Activated CD4-positive, alpha-beta T cell treated with anti-CD3 and anti-CD28 coated beads, Interleukin-2, amount 50 U/mL, for 16 hours (primary cell): ENCODE results near the gene FAM200B.

Experiments
- DNase-seq: peaks from one replicate; pipeline ENCODE4 v3.0.0-alpha.2; 2020

Gene FAM200B

DNA sequence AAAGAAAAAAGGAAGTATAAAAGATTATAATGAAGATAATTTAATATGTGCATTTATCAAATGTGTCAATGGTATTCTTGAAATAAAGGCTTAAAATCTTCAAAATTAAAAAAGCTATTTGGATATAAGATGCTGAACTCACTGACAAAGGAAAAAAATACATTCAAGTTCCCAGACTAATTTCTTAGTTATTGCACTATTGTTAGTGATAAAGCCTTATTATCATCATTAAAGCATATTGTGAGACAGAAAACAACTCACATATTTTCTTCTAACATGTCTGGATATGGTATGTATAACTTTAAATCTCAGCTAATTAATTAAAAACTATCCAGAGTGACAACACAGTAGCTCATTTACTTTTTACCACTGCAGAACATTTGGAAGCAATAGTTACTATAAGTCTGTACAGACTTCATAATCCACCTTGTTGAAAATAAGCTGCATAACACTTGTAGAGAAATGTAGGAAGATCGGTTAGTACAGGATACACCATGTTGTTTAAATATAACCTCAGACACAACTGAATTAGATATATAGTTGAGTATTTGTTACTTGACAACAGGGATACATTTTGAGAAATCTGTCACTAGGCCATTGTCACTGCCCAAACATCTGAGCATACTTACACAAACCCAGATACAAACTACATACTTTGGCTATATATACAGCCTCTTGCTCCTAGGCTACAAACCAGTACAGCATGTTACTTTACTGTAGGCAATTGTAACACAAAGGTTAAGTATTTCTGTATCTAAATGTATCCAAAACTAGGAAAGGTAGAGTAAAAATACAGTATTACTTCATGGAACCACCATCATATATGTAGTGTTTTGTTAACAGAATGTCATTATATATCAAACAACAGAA is 12.8 kb upstream of the FAM200B start:
- DNase-seq, result no peak

DNA sequence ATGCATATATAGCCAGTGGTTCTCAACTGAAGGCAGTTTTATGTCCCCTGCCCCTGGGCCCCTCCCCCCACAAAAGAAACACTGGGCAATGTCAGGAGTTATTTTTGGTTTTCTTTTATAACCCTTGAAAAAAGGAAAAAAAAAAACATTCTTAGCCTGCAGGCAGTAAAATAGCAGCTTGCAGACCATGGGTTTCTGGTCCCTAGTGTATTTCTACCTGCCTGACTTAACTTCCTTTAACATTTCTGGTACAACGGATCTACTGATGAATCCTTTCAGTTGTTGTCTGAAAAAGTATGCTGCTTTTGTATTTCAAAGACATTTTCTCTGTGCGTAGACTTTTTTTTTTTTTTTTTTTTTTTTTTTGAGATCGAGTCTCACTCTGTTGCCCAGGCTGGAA is 11.1 kb upstream of the FAM200B start:
- no peak for DNase-seq

- no peak for DNase-seq
These were observed 9.5 kb upstream of the FAM200B start for GRCh38 chr4:15672101-15672500.

DNA sequence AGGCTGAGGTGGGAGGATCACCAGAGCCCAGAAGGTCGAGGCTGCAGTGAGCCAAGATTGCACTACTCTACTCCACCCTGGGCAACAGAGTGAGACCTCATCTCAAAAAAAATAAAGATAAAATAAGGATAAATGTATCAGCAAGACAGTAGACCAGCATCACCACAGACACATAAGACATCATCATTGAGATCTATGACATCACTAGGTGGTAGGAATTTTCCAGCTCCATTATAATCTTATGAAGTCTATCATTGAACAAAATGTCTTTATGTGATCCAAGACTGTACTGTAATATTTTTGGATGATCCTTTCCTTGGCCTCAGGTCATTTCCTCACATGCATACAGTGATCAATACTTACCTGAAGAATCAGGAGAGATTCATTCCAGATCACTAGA is 8.3 kb upstream of the FAM200B start:
- no peak for DNase-seq

- DNase-seq, result no peak
These were observed 7.6 kb upstream of the FAM200B start for GRCh38 chr4:15674046-15674445.

GRCh38 chr4:15674926-15675325 is 6.7 kb upstream of the FAM200B start:
- DNase-seq, result no peak

DNA sequence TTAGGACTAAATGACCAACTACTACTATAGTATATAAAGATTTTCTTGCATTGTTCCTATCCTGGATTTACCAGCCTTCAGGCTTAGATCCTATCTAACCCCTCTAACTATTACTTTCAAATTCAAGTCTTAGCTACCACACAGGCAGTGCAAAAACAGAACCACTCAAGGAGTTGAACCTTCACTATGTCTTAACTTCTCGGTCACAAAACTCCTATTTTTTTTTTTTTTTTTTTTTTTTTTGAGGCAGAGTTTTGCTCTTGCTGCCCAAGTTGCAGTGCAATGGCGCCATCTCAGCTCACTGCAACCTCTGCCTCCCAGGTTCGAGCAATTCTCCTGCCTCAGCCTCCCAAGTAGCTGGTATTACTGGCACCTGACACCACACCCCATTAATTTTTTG is 6.3 kb upstream of the FAM200B start:
- no peak for DNase-seq

GRCh38 chr4:15676039-15676438 is 5.6 kb upstream of the FAM200B start:
- no peak for DNase-seq

DNA sequence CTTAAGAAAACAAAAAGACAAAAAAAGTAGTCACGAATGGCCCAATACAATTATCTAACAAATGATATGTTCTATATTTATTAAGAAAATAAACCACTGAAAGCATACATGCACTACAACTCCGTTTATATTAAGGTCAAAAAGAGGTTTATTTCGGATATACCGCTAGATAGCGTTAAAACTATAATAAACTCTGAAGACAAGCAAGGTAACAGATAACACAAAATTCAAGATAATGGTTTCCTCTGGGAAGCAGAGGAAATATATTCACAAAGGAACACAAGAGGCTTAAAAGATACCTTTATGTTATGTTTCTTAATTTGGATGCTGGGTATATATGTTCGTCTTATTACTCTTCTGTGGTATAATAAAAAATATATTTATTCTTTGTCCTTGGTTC is 4.7 kb upstream of the FAM200B start:
- no peak for DNase-seq

GRCh38 chr4:15677507-15677988 is 4.1 kb upstream of the FAM200B start:
- DNase-seq, result no peak

- no peak for DNase-seq
These were observed 608 bp upstream of the FAM200B start for GRCh38 chr4:15681067-15681371.

DNA sequence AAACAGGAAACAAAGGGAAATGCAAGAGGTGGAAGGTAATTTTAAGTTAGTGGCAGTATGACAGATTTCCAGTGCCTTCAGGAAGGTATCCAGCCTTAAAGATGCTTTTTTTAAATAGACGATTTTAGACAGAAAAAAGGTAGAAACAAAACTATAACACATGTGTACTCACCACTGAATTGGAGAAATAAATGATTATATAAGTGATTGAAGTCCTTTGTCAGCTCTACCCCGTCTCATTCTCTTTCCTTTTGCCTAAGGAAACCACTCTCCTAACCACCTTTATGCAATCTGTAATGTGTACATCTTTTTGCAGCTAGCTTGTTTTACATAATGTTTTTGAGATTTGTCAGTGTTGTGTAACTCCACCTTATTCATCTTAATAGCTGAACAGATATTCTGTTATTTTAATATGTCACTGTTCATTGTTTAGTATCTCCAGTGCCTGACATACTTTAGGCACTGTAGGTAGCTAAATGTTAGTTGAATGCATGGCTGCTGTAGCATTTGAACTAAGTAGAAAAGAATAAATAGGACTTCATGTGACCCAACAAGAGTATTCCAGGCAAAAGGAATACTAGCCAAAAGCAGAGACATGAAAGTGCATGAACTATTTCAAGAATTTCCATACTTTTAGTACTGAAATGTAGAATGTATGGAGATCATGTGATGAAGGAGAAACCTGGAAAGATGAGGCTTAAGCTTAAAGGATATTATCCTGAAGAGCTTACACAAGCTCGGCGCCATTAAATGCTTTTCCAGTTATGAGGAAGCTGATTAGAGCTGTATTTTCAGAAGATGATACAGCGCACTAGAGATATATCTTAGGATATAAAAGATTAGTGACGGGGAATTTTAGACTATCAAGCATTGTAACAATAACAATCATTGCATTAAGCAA is 865 bp downstream of the FAM200B start:
- peak; percentile 12 for DNase-seq

- DNase-seq, result no peak
These were observed 1.5 kb downstream of the FAM200B start for GRCh38 chr4:15683143-15683495.

GRCh38 chr4:15684498-15684897 is 2.9 kb downstream of the FAM200B start:
- DNase-seq, result no peak

DNA sequence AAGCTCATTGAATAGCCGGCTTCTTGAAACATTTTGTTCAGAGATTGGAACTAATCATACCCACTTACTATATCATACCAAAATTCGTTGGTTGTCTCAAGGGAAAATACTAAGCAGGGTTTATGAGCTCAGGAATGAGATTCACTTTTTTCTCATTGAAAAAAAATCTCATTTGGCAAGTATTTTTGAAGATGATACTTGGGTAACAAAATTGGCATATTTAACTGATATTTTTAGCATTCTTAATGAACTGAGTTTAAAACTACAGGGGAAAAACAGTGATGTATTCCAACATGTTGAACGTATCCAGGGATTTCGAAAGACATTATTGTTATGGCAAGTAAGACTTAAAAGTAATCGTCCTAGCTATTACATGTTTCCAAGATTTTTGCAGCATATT is 6.4 kb downstream of the FAM200B start:
- no peak for DNase-seq

DNA sequence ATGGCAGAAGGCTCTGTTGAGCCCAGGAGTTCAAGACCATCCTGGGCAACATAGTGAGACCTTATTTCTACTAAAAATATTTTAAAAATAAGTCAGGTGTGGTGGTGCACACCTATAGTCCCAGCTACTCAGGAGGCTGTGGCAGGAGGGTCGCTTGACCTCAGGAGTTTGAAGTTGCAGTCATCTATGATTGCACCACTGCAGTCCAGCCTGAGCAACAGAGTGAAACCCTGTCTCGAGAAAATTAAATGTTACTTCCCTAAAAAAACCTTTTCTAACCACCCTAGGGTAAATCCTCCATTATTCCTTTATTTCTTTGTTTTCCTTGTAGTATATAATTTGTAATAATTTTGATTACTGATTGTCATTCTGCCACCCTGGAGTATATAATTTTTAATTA is 7.9 kb downstream of the FAM200B start:
- no peak for DNase-seq

DNA sequence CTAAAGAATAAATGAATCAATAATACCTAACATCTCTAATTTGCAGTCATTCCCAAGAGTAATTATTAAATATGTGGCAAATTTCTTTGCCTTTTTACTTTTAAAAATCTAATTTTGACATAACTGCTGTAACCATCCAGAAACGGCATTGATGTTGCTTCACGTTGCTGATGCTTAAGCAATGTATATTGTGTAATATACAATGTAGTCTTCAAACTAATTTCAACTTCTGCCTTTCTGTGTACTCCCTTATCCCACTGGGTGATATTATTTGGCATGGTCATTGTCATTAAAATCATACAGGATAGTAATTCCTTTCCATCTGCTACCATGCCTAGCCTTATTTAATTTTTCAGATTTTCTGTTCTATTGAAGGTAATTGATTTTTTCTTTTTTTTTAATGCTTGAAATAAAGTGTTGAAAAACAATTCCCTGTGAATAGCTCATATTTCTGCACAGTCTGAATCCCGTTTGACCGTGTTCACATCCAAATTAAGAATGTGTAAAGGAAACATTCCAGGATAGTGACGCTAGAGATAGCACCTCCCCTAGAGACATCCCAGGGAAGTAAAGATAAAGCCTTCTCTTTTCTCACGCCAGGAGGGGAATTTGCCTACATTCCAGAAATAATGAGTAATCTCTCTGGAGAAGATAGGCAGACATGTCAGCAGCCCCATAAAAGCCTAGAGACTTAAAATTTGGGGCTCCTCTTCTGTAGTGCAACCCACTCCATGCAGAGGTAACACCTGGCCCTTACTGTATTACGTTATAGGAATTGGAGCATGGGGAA is 8.6 kb downstream of the FAM200B start:
- no peak for DNase-seq

GRCh38 chr4:15691346-15692135 is 9.9 kb downstream of the FAM200B start:
- no peak for DNase-seq

- DNase-seq, result no peak
These were observed 11.0 kb downstream of the FAM200B start for GRCh38 chr4:15692602-15693001.

GRCh38 chr4:15694431-15694830 is 12.8 kb downstream of the FAM200B start:
- no peak for DNase-seq

DNA sequence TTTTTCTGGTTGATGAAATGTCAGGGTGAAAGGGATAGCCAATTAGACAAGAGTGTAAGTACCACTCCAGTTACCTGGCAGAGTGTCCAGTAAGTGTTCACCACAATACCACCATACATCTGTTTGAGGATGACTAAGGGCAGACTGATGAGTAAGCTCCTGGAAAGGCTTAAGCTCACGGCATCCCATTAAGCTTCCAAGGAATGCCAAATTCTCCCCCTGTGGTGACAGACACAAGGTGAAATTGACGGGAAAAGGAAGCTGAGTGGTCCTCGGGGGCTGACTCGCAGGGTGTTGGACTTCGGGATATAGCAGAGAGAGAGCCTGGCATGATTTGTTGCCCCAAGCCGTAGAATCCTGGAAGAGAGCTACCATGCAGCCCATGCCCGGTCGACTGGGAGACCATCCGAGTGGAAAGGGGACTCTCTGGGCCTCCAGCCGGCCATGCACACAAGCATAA is 13.6 kb downstream of the FAM200B start:
- DNase-seq, result no peak

DNA sequence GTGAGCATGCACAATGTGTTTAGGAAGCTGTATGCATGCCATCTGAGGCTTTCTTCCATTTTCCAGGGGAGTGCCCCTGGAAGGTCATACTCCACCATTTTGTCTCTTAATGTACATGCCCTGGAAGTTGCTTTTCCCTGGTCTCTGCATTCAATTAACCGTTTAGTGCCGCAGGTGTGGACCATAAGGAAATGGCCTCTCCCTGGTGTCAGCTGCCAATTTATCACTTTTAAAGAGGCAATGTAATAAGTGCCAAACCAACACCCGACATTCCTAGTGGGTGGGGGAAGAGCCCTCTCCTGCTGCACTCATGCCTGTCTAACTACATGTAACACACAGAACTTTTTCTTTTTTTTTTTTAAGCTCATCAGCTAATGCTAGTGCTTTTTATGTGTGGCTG is 14.1 kb downstream of the FAM200B start:
- DNase-seq, result no peak
